Fibroblast of the aortic adventitia (primary cell): ENCODE data around the gene NDN. TPM values are rescaled to one million over a fixed set of nuclear protein-coding genes. Genes with fewer than 3 reads are reported as not detected.

ENCODE experiments used
- DNase-seq: peaks from one replicate; pipeline ENCODE4 v3.0.0-alpha.2; 2010; ENCODE audit warnings: low read depth
- H3K4me3 ChIP-seq: 2 replicates; pipeline ENCODE4 v1.5.1; 2011; ENCODE audit warnings: low read depth, mild to moderate bottlenecking, control low read depth, low read length, moderate library complexity
- total RNA-seq: library from RNA; depleted of rRNA; stranded (reverse); fragments of >200 nt; gene quantifications from 2 replicates; pipeline ENCODE4 v1.2.3, GENCODE V29; 2012; ENCODE audit warnings: low replicate concordance
- TF ChIP-seq, protein P1 (sequence below): IDR thresholded peaks from 2 replicates; pipeline ENCODE4 v1.5.1; 2011; ENCODE audit warnings: mild to moderate bottlenecking, low read length, control low read depth, inconsistent platforms; ENCODE audit not compliant: insufficient read depth

The NDN gene
- total RNA-seq, 1 donor, result 28.4 TPM

GRCh38 chr15:23648920-23649515, 38.1 kb downstream of the NDN start:
- H3K4me3 ChIP-seq, result no peak overlapping the region
- TF ChIP-seq, protein P1, sequence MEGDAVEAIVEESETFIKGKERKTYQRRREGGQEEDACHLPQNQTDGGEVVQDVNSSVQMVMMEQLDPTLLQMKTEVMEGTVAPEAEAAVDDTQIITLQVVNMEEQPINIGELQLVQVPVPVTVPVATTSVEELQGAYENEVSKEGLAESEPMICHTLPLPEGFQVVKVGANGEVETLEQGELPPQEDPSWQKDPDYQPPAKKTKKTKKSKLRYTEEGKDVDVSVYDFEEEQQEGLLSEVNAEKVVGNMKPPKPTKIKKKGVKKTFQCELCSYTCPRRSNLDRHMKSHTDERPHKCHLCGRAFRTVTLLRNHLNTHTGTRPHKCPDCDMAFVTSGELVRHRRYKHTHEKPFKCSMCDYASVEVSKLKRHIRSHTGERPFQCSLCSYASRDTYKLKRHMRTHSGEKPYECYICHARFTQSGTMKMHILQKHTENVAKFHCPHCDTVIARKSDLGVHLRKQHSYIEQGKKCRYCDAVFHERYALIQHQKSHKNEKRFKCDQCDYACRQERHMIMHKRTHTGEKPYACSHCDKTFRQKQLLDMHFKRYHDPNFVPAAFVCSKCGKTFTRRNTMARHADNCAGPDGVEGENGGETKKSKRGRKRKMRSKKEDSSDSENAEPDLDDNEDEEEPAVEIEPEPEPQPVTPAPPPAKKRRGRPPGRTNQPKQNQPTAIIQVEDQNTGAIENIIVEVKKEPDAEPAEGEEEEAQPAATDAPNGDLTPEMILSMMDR, result peak; percentile 24
- DNase-seq, result no peak

GRCh38 chr15:23647421-23648370, 39.4 kb downstream of the NDN start, which contains the start of gene MAGEL2:
Gene MAGEL2, minus strand, starts transcription at chr15:23647867. Its CDS starts 125 bp downstream, at chr15:23647742.
- H3K4me3 ChIP-seq, result no peak within 1 kb of the TSS
- no peak for DNase-seq
- TF ChIP-seq, protein P1, result no peak

- TF ChIP-seq, protein P1, result no peak
- no peak for DNase-seq
- no peak overlapping the region for H3K4me3 ChIP-seq
Observed at GRCh38 chr15:23647001-23647295, 40.2 kb downstream of the NDN start.

DNA sequence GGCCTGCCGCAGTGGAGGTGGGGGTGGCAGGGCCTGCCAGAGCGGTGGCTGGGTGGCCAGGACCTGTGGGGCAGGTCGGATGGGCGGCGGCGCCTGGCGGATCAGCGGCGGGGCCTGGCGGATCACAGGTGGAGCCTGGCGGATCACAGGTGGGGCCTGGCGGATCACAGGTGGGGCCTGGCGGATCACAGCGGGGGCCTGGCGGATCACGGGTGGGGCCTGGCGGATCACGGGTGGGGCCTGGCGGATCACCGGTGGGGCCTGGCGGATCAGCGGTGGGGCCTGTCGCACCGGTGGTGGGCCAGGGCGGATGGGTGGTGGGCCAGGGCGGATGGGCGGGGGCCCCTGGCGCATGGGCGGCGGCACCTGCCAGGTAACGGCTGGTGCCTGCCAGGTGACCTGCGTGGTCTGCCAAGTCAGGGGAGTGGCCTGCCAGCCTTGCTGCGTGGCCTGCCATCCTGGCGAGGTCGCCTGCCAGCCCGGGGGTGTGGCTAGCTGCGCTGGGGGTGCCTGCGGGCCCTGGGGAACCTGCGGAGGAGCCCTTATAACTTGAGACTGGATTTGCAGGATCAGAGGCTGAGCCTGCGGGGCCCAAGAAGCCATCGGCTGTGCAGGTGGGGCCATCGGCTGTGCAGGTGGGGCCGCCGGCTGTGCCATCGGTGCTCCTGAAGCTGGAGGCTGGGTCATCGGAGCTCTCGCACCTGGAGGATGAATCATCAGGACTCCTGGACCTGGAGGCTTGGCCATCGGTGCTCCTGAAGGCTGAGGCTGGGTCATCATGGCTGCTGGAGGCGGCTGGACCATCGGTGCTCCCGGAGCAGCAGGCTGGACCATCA, 40.7 kb downstream of the NDN start:
- H3K4me3 ChIP-seq, result no peak overlapping the region
- TF ChIP-seq, protein P1, result no peak
- no peak for DNase-seq

DNA sequence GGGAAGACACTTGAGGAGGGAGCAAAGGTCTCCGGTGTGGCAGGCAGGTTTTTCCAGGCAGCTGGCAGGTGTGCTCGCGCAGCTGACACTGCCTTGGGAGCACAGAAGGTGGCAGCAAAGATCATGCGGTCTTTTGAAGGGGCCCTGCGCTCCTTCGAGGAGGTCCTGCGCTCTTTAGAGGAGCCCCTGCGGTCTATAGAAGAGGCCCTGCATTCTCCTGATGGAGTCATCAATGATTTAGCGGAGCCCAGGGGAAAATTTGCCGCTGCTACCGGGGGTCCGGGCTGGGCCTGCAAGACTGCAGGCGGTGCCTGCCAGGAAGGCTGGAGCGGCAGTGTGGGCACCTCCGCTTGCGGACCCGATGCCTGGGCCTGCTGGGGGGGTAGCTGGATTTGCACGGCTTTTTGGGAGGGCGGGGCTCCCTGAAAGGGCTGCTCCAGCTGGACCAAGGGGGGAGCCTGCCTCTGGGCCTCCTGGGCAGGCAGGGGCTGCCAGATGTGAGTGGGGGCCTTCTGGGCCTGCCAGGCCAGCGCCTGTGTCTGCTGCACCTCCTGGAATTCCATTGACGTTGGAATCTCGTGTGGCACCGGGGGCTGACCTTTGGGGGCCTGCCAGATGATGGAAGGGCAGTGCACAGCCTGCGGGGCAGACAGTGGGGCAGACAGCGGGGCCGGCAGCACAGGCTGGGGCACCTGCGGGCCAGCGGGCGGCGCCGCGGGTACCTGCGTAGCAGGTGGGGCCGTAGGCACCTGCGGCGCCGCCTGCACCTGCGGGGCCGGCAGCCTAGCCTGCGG, 41.5 kb downstream of the NDN start:
- no peak for DNase-seq
- no peak overlapping the region for H3K4me3 ChIP-seq
- TF ChIP-seq, protein P1, result no peak

GRCh38 chr15:23644829-23645228, 42.3 kb downstream of the NDN start:
- DNase-seq, result no peak
- TF ChIP-seq, protein P1, result no peak
- H3K4me3 ChIP-seq, result no peak overlapping the region
